Activated CD4-positive, alpha-beta T cell treated with anti-CD3 and anti-CD28 coated beads for 36 hours (primary cell): Measurements from ENCODE around the gene SNRPA1. TPM values are rescaled to one million over a fixed set of nuclear protein-coding genes. Genes with fewer than 3 reads are reported as not detected.
A peak's percentile ranks its signal among the peaks of the same experiment; 100 is the strongest.

Experiments
- ATAC-seq: fragments of 200-7000 bp; cut with Tn5 transposase; one replicate; pipeline ENCODE4 v1.10.0; 2021; ENCODE audit warnings: mild to moderate bottlenecking, moderate library complexity
- CTCF ChIA-PET: fragments of 350-600 bp; sonication (Branson Sonifier 250); formaldehyde crosslinking; loops from one replicate; lab custom pipeline; 2021; ENCODE audit warnings: antibody characterized with exemption; lab: Charles Lee
- POLR2A ChIA-PET: fragments of 350-600 bp; sonication (Branson Sonifier 250); formaldehyde crosslinking; loops from one replicate; lab custom pipeline; 2021; ENCODE audit warnings: antibody characterized with exemption, inconsistent platforms; lab: Charles Lee
- DNase-seq: peaks from one replicate; pipeline ENCODE4 v3.0.0-alpha.2; 2020
- H3K27ac Mint-ChIP-seq: one replicate; pipeline ENCODE4 v1.8.0; 2021; ENCODE audit warnings: mixed read lengths
- H3K27me3 Mint-ChIP-seq: one replicate; pipeline ENCODE4 v1.8.0; 2021; ENCODE audit warnings: mixed read lengths
- H3K36me3 Mint-ChIP-seq: one replicate; pipeline ENCODE4 v1.8.0; 2021; ENCODE audit warnings: low read depth, mixed read lengths
- H3K4me1 Mint-ChIP-seq: one replicate; pipeline ENCODE4 v1.8.0; 2021; ENCODE audit warnings: mixed read lengths
- H3K4me3 Mint-ChIP-seq: one replicate; pipeline ENCODE4 v1.8.0; 2021; ENCODE audit warnings: mild to moderate bottlenecking, moderate library complexity, mixed read lengths
- H3K9me3 Mint-ChIP-seq: one replicate; pipeline ENCODE4 v1.8.0; 2021; ENCODE audit warnings: low read depth, mixed read lengths
- intact Hi-C, 2 experiments: fragments of 100-400 bp; cut with DNase I in 1 of 2; cut with micrococcal nuclease in 1 of 2; formaldehyde crosslinking; loops; one replicate each; pipeline versions ENCODE4 v1.14.2 to v1.15.1; 2022 to 2024; cut with DNase I, micrococcal nuclease
- total RNA-seq, 2 experiments: library from RNA; stranded (reverse); gene quantifications; one replicate each; pipeline ENCODE4 v1.2.3, GENCODE V29; 2021

The SNRPA1 gene
- total RNA-seq, 2 experiments from 2014 or later, result 167 to 185 TPM

- ChIA-PET POLR2A (interaction anchor here (0.7 to 1.2 kb wide), 2 partner anchors 9 to 691 kb away, joined by 3 to 4 read pairs; partner anchors contain the start of gene SNRPA1), CTCF (interaction anchor here (0.5 to 1.7 kb wide), 7 partner anchors 8 to 356 kb away, joined by 3 to 9 read pairs (median 4); partner anchors contain the start of gene SNRPA1)
- intact Hi-C loops, result loop anchor here in 1 of 2 experiments (1.0 kb wide), 1 partner anchor 8 kb away; no protein-coding TSS in a partner anchor
- H3K4me1 Mint-ChIP-seq, result peaks cover 34% of the 10 kb centered on the region
- H3K9me3 Mint-ChIP-seq, result no peaks in the 10 kb centered on the region
- ATAC-seq (no peak), DNase-seq (no peak)
- no peak overlapping the region for H3K4me3 Mint-ChIP-seq
- H3K27ac Mint-ChIP-seq, result peak overlapping the region; percentile 55
- H3K27me3 Mint-ChIP-seq, result no peaks in the 10 kb centered on the region
- peaks cover 78% of the 10 kb centered on the region for H3K36me3 Mint-ChIP-seq
Measured at GRCh38 chr15:101286471-101287114, 8.5 kb downstream of the SNRPA1 start.

GRCh38 chr15:101283931-101284330 lies 11.1 kb downstream of the SNRPA1 start:
- Mint-ChIP-seq H3K36me3 (peaks cover 77% of the 10 kb centered on the region), H3K27me3 (no peaks in the 10 kb centered on the region), H3K4me1 (peaks cover 22% of the 10 kb centered on the region), H3K9me3 (no peaks in the 10 kb centered on the region), H3K27ac (peak overlapping the region; percentile 33), H3K4me3 (no peak overlapping the region)
- POLR2A ChIA-PET, result no interaction called here
- intact Hi-C loops, result no loop called here
- CTCF ChIA-PET, result interaction anchor here (0.6 to 0.7 kb wide), 2 partner anchors 81 to 88 kb away, joined by 3 read pairs; no protein-coding TSS in a partner anchor
- DNase-seq (no peak), ATAC-seq (no peak)

GRCh38 chr15:101280007-101280406 lies 15.0 kb downstream of the SNRPA1 start:
- POLR2A ChIA-PET, result interaction anchor here (0.9 kb wide), 1 partner anchor 15 kb away, joined by 5 read pairs; the partner anchor contains the start of gene SNRPA1
- DNase-seq (no peak), ATAC-seq (no peak)
- H3K9me3 Mint-ChIP-seq, result no peaks in the 10 kb centered on the region
- no peak overlapping the region for H3K27ac Mint-ChIP-seq
- no peaks in the 10 kb centered on the region for H3K27me3 Mint-ChIP-seq
- intact Hi-C loops, result no loop called here
- CTCF ChIA-PET, result interaction anchor here (0.6 to 2.7 kb wide), 4 partner anchors 9 to 264 kb away, joined by 3 to 31 read pairs (median 6); partner anchors contain the start of gene SNRPA1
- peaks cover 48% of the 10 kb centered on the region for H3K36me3 Mint-ChIP-seq
- H3K4me1 Mint-ChIP-seq, result peaks cover 23% of the 10 kb centered on the region
- H3K4me3 Mint-ChIP-seq, result no peak overlapping the region

GRCh38 chr15:101277943-101278564 lies 17.0 kb downstream of the SNRPA1 start:
- ChIA-PET CTCF (interaction anchor here (1.1 to 2.7 kb wide), 3 partner anchors 11 to 20 kb away, joined by 3 to 31 read pairs (median 8); partner anchors contain the start of gene SNRPA1), POLR2A (interaction anchor here (0.7 to 1.0 kb wide), 3 partner anchors 11 to 17 kb away, joined by 3 to 4 read pairs (median 3); partner anchors contain the start of gene SNRPA1)
- no peaks in the 10 kb centered on the region for H3K9me3 Mint-ChIP-seq
- H3K36me3 Mint-ChIP-seq, result peaks cover 56% of the 10 kb centered on the region
- ATAC-seq (no peak), DNase-seq (no peak)
- intact Hi-C loops, result loop anchor here (1.0 to 2.0 kb wide), 8 partner anchors 9 to 676 kb away; partner anchors contain the start of genes CHSY1 (in 2 of the 2), ASB7 (in 1 of the 2), LINS1 (in 1 of the 2) and SNRPA1 (in 1 of the 2)
- H3K27ac Mint-ChIP-seq, result no peak overlapping the region
- peak overlapping the region; percentile 89 for H3K4me3 Mint-ChIP-seq
- no peaks in the 10 kb centered on the region for H3K27me3 Mint-ChIP-seq
- H3K4me1 Mint-ChIP-seq, result peaks cover 24% of the 10 kb centered on the region

GRCh38 chr15:101277038-101277822 lies 17.8 kb downstream of the SNRPA1 start, which contains the start of gene SELENOS:
Gene SELENOS (minus strand): TSS chr15:101277485. CDS start chr15:101277417, 68 bp downstream.
- Mint-ChIP-seq H3K36me3 (peaks cover 55% of the 10 kb centered on the region), H3K27ac (peak within 1 kb of the TSS; percentile 79), H3K4me3 (peak within 1 kb of the TSS; percentile 89), H3K9me3 (no peaks in the 10 kb centered on the region), H3K27me3 (no peaks in the 10 kb centered on the region), H3K4me1 (peaks cover 24% of the 10 kb centered on the region)
- POLR2A ChIA-PET, result interaction anchor here (0.7 to 1.0 kb wide), 2 partner anchors 13 to 29 kb away, joined by 3 read pairs; no protein-coding TSS in a partner anchor
- intact Hi-C loops, result loop anchor here (1.0 to 2.0 kb wide), 7 partner anchors 17 to 675 kb away; partner anchors contain the start of genes CHSY1 (in 2 of the 2), ASB7 (in 1 of the 2), LINS1 (in 1 of the 2) and SNRPA1 (in 1 of the 2)
- ATAC-seq (peak; percentile 92), DNase-seq (peak; percentile 93)
- CTCF ChIA-PET, result interaction anchor here (1.0 to 2.5 kb wide), 5 partner anchors 12 to 33 kb away, joined by 3 to 31 read pairs (median 3); partner anchors contain the start of gene SNRPA1

- POLR2A ChIA-PET, result interaction anchor here (0.6 to 1.0 kb wide), 3 partner anchors 17 to 30 kb away, joined by 3 to 7 read pairs (median 5); no protein-coding TSS in a partner anchor
- ATAC-seq, result peak; percentile 21
- H3K36me3 Mint-ChIP-seq, result peaks cover 52% of the 10 kb centered on the region
Measured at GRCh38 chr15:101276501-101277037, 18.5 kb downstream of the SNRPA1 start.

GRCh38 chr15:101275018-101275417 lies 20.0 kb downstream of the SNRPA1 start:
- H3K27ac Mint-ChIP-seq, result peak overlapping the region; percentile 64
- DNase-seq (no peak), ATAC-seq (peak; percentile 22)
- no peaks in the 10 kb centered on the region for H3K9me3 Mint-ChIP-seq
- H3K4me1 Mint-ChIP-seq, result peaks cover 24% of the 10 kb centered on the region
- peak overlapping the region; percentile 16 for H3K4me3 Mint-ChIP-seq
- H3K27me3 Mint-ChIP-seq, result no peaks in the 10 kb centered on the region
- H3K36me3 Mint-ChIP-seq, result peaks cover 51% of the 10 kb centered on the region
- intact Hi-C loops, result no loop called here
- CTCF ChIA-PET, result interaction anchor here (0.7 to 2.0 kb wide), 10 partner anchors 9 to 267 kb away, joined by 3 to 9 read pairs (median 4); no protein-coding TSS in a partner anchor
- POLR2A ChIA-PET, result interaction anchor here (0.8 kb wide), 1 partner anchor 19 kb away, joined by 3 read pairs; no protein-coding TSS in a partner anchor

More at GRCh38 chr15:101276501-101277037, 18.5 kb downstream of the SNRPA1 start:
- peak; percentile 42 for DNase-seq
- Mint-ChIP-seq H3K27ac (peak overlapping the region; percentile 79), H3K4me3 (peak overlapping the region; percentile 89), H3K9me3 (no peaks in the 10 kb centered on the region), H3K27me3 (no peaks in the 10 kb centered on the region), H3K4me1 (peaks cover 24% of the 10 kb centered on the region)
- CTCF ChIA-PET, result interaction anchor here (0.6 to 1.2 kb wide), 4 partner anchors 18 to 143 kb away, joined by 3 to 6 read pairs (median 4); partner anchors contain the start of gene SNRPA1
- intact Hi-C loops, result loop anchor here (1.0 to 2.0 kb wide), 7 partner anchors 18 to 674 kb away; partner anchors contain the start of genes CHSY1 (in 2 of the 2), ASB7 (in 1 of the 2), LINS1 (in 1 of the 2) and SNRPA1 (in 1 of the 2)

GRCh38 chr15:101273534-101273933 lies 21.5 kb downstream of the SNRPA1 start:
- no peak for DNase-seq
- CTCF ChIA-PET, result interaction anchor here (0.6 to 1.7 kb wide), 5 partner anchors 15 to 672 kb away, joined by 3 to 5 read pairs (median 3); partner anchors contain the start of gene LINS1
- Mint-ChIP-seq H3K27ac (no peak overlapping the region), H3K4me1 (peaks cover 22% of the 10 kb centered on the region), H3K27me3 (no peaks in the 10 kb centered on the region), H3K9me3 (no peaks in the 10 kb centered on the region), H3K36me3 (peaks cover 41% of the 10 kb centered on the region), H3K4me3 (no peak overlapping the region)
- POLR2A ChIA-PET, result interaction anchor here (0.6 kb wide), 1 partner anchor 659 kb away, joined by 3 read pairs; no protein-coding TSS in a partner anchor
- ATAC-seq, result no peak
- intact Hi-C loops, result no loop called here

- ATAC-seq, result no peak
- Mint-ChIP-seq H3K4me1 (peaks cover 16% of the 10 kb centered on the region), H3K27ac (no peak overlapping the region), H3K9me3 (no peaks in the 10 kb centered on the region), H3K4me3 (no peak overlapping the region), H3K27me3 (no peaks in the 10 kb centered on the region), H3K36me3 (peaks cover 41% of the 10 kb centered on the region)
- POLR2A ChIA-PET, result no interaction called here
- no peak for DNase-seq
- intact Hi-C loops, result no loop called here
- CTCF ChIA-PET, result interaction anchor here (0.7 to 1.7 kb wide), 8 partner anchors 10 to 259 kb away, joined by 3 to 5 read pairs (median 3); no protein-coding TSS in a partner anchor
Measured at GRCh38 chr15:101272584-101272983, 22.5 kb downstream of the SNRPA1 start.
